Measurements from ENCODE around the gene VIPR1. TPM values are rescaled to one million over a fixed set of nuclear protein-coding genes. Genes with fewer than 3 reads are reported as not detected.

VIPR1 gene
- total RNA-seq, 1 experiment from 2014 or later, result 0.41 TPM

- CTCF ChIA-PET, result no interaction called here
- Histone ChIP-seq H3K36me3 (ENCODE audit: control insufficient read depth, insufficient read depth, low read length) (no peaks in the 10 kb centered on the region), H3K27me3 (ENCODE audit: control insufficient read depth, insufficient read depth, low read length) (no peaks in the 10 kb centered on the region), H3K9me3 (ENCODE audit: control insufficient read depth, insufficient read depth, low read depth, low read length) (no peaks in the 10 kb centered on the region), H3K27ac (ENCODE audit: low read length) (no peak overlapping the region), H3K4me3 (ENCODE audit: low read depth in 2 of 2, low read length in 2 of 2) (no peak overlapping the region), H3K4me1 (ENCODE audit: control insufficient read depth, insufficient read depth, low read length) (no peaks in the 10 kb centered on the region)
- POLR2A ChIA-PET, result no interaction called here
- ATAC-seq (no peak), DNase-seq (ENCODE audit: low read depth, low spot score) (no peak)
- intact Hi-C loops (cut with micrococcal nuclease; ENCODE audit: unreplicated experiment), result no loop called here
- in situ Hi-C loops (cut with HindIII; ENCODE audit: low pct_unique_long_range_greater_than_20kb, low sequenced_read_pairs), result no loop called here
- no TSS peak for BruUV-seq (replicated peaks)
- TF ChIP-seq SIN3A (IDR thresholded peaks at IDR 0.05; ENCODE audit: borderline replicate concordance, insufficient read depth, low read depth, low read length) (no peak), TCF7L2 (IDR thresholded peaks at IDR 0.05; ENCODE audit: low read depth, low read length) (no peak), POLR2AphosphoS5 (IDR thresholded peaks at IDR 0.05; ENCODE audit: low read depth, low read length) (no peak), CTCF (IDR thresholded peaks at IDR 0.05) (no peak), REST (IDR thresholded peaks at IDR 0.05; ENCODE audit: insufficient read depth in 1 of 2, low read depth in 2 of 2, low read length in 1 of 2) (no peak)
Measured at GRCh38 chr3:42463093-42463492, 39.4 kb upstream of the VIPR1 start.

GRCh38 chr3:42468111-42468510 lies 34.3 kb upstream of the VIPR1 start:
- BruUV-seq (replicated peaks), result no TSS peak
- no peaks in the 10 kb centered on the region for H3K9me3 ChIP-seq (ENCODE audit: control insufficient read depth, insufficient read depth, low read depth, low read length)
- H3K4me1 ChIP-seq (ENCODE audit: control insufficient read depth, insufficient read depth, low read length), result no peaks in the 10 kb centered on the region
- no peaks in the 10 kb centered on the region for H3K36me3 ChIP-seq (ENCODE audit: control insufficient read depth, insufficient read depth, low read length)
- POLR2A ChIA-PET, result no interaction called here
- no peak for DNase-seq (ENCODE audit: low read depth, low spot score)
- in situ Hi-C loops (cut with HindIII; ENCODE audit: low pct_unique_long_range_greater_than_20kb, low sequenced_read_pairs), result no loop called here
- H3K4me3 ChIP-seq (ENCODE audit: low read depth in 2 of 2, low read length in 2 of 2), result no peak overlapping the region
- H3K27me3 ChIP-seq (ENCODE audit: control insufficient read depth, insufficient read depth, low read length), result no peaks in the 10 kb centered on the region
- no peak for ATAC-seq
- TF ChIP-seq CTCF (IDR thresholded peaks at IDR 0.05) (no peak), POLR2AphosphoS5 (IDR thresholded peaks at IDR 0.05; ENCODE audit: low read depth, low read length) (no peak), REST (IDR thresholded peaks at IDR 0.05; ENCODE audit: insufficient read depth in 1 of 2, low read depth in 2 of 2, low read length in 1 of 2) (no peak)
- H3K27ac ChIP-seq (ENCODE audit: low read length), result no peak overlapping the region
- intact Hi-C loops (cut with micrococcal nuclease; ENCODE audit: unreplicated experiment), result no loop called here
- CTCF ChIA-PET, result no interaction called here

Data from Panc1 (cell line).